GM23338 (cell line): ENCODE measurements around the gene CCDC9B. TPM values are rescaled to one million over a fixed set of nuclear protein-coding genes. Genes with fewer than 3 reads are reported as not detected.

Source experiments
- ATAC-seq: fragments of 200-7000 bp; cut with Tn5 transposase; 3 replicates; pipeline ENCODE4 v1.9.1; 2020
- DNase-seq: peaks from one replicate; pipeline ENCODE4 v3.0.0-alpha.2; 2015; ENCODE audit warnings: low spot score
- H2AFZ ChIP-seq: fragments of 200-600 bp; sonication (generic); 2 replicates; pipeline ENCODE4 v1.8.0; 2016; ENCODE audit warnings: antibody characterized with exemption, mild to moderate bottlenecking, moderate library complexity
- H3F3A ChIP-seq: fragments of 200-600 bp; sonication (generic); replicated peaks from 2 replicates; pipeline ENCODE4 v1.8.0; 2017; ENCODE audit warnings: antibody characterized with exemption, mixed run types, low read depth
- H3K27ac ChIP-seq: fragments of 200-600 bp; sonication (generic); 2 replicates; pipeline ENCODE4 v1.6.1; 2016; ENCODE audit warnings: low read depth
- H3K27me3 ChIP-seq: fragments of 200-600 bp; sonication (generic); 2 replicates; pipeline ENCODE4 v1.8.0; 2016; ENCODE audit warnings: mild to moderate bottlenecking, mixed run types, moderate library complexity; ENCODE audit not compliant: insufficient read depth
- H3K36me3 ChIP-seq: fragments of 200-600 bp; sonication (generic); 2 replicates; pipeline ENCODE4 v1.8.0; 2016; ENCODE audit warnings: mild to moderate bottlenecking; ENCODE audit not compliant: insufficient read depth
- H3K4me1 ChIP-seq: fragments of 200-600 bp; sonication (generic); 2 replicates; pipeline ENCODE4 v1.8.0; 2016; ENCODE audit warnings: mild to moderate bottlenecking, moderate library complexity; ENCODE audit not compliant: insufficient read depth
- H3K4me2 ChIP-seq: fragments of 200-600 bp; sonication (generic); 2 replicates; pipeline ENCODE4 v1.7.1; 2017; ENCODE audit warnings: mixed run types
- H3K4me3 ChIP-seq: fragments of 200-600 bp; sonication (generic); 2 replicates; pipeline ENCODE4 v1.6.1; 2016; ENCODE audit warnings: mixed run types
- H3K79me2 ChIP-seq: fragments of 200-600 bp; sonication (generic); replicated peaks from 2 replicates; pipeline ENCODE4 v1.8.0; 2017; ENCODE audit warnings: mild to moderate bottlenecking; ENCODE audit not compliant: insufficient read depth
- H3K9me2 ChIP-seq: fragments of 200-600 bp; sonication (generic); 2 replicates; pipeline ENCODE4 v1.8.0; 2017; ENCODE audit not compliant: insufficient read depth
- H4K20me1 ChIP-seq: fragments of 200-600 bp; sonication (generic); replicated peaks from 2 replicates; pipeline ENCODE4 v1.8.0; 2017; ENCODE audit warnings: mild to moderate bottlenecking; ENCODE audit not compliant: insufficient read depth
- H3K27ac Mint-ChIP-seq: 2 replicates; pipeline ENCODE4 v1.8.0; 2020; ENCODE audit warnings: inconsistent platforms, mild to moderate bottlenecking, moderate library complexity, mixed read lengths
- H3K27me3 Mint-ChIP-seq: 3 replicates; pipeline ENCODE4 v1.8.0; 2022; ENCODE audit warnings: low read depth, mild to moderate bottlenecking, moderate library complexity, mixed read lengths, inconsistent platforms; ENCODE audit not compliant: insufficient read depth, poor library complexity
- H3K36me3 Mint-ChIP-seq: 3 replicates; pipeline ENCODE4 v1.8.0; 2021; ENCODE audit warnings: low read depth, mild to moderate bottlenecking, inconsistent platforms, moderate library complexity, mixed read lengths
- H3K4me1 Mint-ChIP-seq: 3 replicates; pipeline ENCODE4 v1.8.0; 2020; ENCODE audit warnings: mild to moderate bottlenecking, inconsistent platforms, mixed read lengths
- H3K4me3 Mint-ChIP-seq: 3 replicates; pipeline ENCODE4 v1.8.0; 2021; ENCODE audit warnings: moderate library complexity, mild to moderate bottlenecking, inconsistent platforms, mixed read lengths
- H3K9me3 Mint-ChIP-seq: 3 replicates; pipeline ENCODE4 v1.8.0; 2020; ENCODE audit warnings: moderate library complexity, mild to moderate bottlenecking, inconsistent platforms, mixed read lengths
- CREB1 ChIP-seq: fragments of 250-450 bp; sonication (Bioruptor Pico); IDR thresholded peaks from 2 replicates; pipeline ENCODE4 v1.5.0; 2020; ENCODE audit warnings: low read depth, mild to moderate bottlenecking, moderate library complexity
- CTCF ChIP-seq, 2 experiments: fragments of 200-600 bp in 1 of 2; sonication (generic) in 1 of 2; conservative IDR thresholded peaks; 2 replicates each; pipeline versions ENCODE4 v1.5.1 to v1.6.1; 2016 to 2017; ENCODE audit warnings: antibody characterized with exemption in 2 of 2, low read depth in 2 of 2, mild to moderate bottlenecking in 2 of 2, moderate library complexity in 1 of 2
- EZH2phosphoT487 ChIP-seq: fragments of 200-600 bp; sonication (generic); IDR thresholded peaks from one replicate; pipeline ENCODE4 v1.8.1; 2018; ENCODE audit warnings: antibody characterized with exemption; ENCODE audit not compliant: unreplicated experiment
- JUNB ChIP-seq: IDR thresholded peaks from one replicate; pipeline ENCODE4 v1.6.1; 2016; ENCODE audit warnings: antibody characterized with exemption; ENCODE audit not compliant: unreplicated experiment
- POLR2AphosphoS5 ChIP-seq: IDR thresholded peaks from 2 replicates; pipeline ENCODE4 v1.6.1; 2016; ENCODE audit warnings: antibody characterized with exemption, low read depth
- STAT1 ChIP-seq: IDR thresholded peaks from one replicate; pipeline ENCODE4 v1.6.1; 2016; ENCODE audit warnings: antibody characterized with exemption; ENCODE audit not compliant: unreplicated experiment
- ZNF114 ChIP-seq: fragments of 250-450 bp; sonication (Bioruptor Pico); IDR thresholded peaks from 2 replicates; pipeline ENCODE4 v1.5.0; 2020; ENCODE audit warnings: mild to moderate bottlenecking, moderate library complexity
- ZNF462 ChIP-seq: fragments of 250-450 bp; sonication (Bioruptor Pico); IDR thresholded peaks from 2 replicates; pipeline ENCODE4 v1.5.0; 2020; ENCODE audit warnings: mild to moderate bottlenecking, moderate library complexity
- polyA plus RNA-seq: library from polyadenylated mRNA; unstranded; fragments of >200 nt; fragmentation: Nextera tagmentation; extraction: Ambion mirVana; gene quantifications from 2 replicates; pipeline ENCODE4 v1.2.1, GENCODE V29; 2016
- total RNA-seq: library from RNA; depleted of rRNA; stranded (reverse); fragments of >200 nt; shearing (Covaris generic); gene quantifications from 2 replicates; pipeline ENCODE4 v1.2.3, GENCODE V29; 2014

Gene CCDC9B
- total and polyA plus RNA-seq, 2 experiments from 2014 or later = 0.18 to 0.97 TPM

- TF ChIP-seq ZNF462 = no peak
- no peak for TF ChIP-seq EZH2phosphoT487
- TF ChIP-seq POLR2AphosphoS5 = no peak
- TF ChIP-seq CREB1 = no peak
- no peak for TF ChIP-seq JUNB
These were observed 31.3 kb downstream of the CCDC9B start (continued) for GRCh38 chr15:40309344-40309862.

GRCh38 chr15:40307421-40308211 lies 33.1 kb downstream of the CCDC9B start, which contains the start of gene PLCB2:
Gene PLCB2 (minus strand): TSS chr15:40307935. CDS start chr15:40307672, 263 bp downstream.
- H3K4me2 ChIP-seq = peak within 1 kb of the TSS; percentile 73
- TF ChIP-seq STAT1 = no peak
- TF ChIP-seq CTCF (conservative IDR thresholded peaks at IDR 0.05; ENCODE audit: low read depth in 2 of 2) = peak; percentile 45 to 55
- TF ChIP-seq ZNF114 = no peak

More at GRCh38 chr15:40307421-40308211, 33.1 kb downstream of the CCDC9B start, which contains the start of gene PLCB2:
- Mint-ChIP-seq H3K27ac (no peak within 1 kb of the TSS), H3K27me3 (peaks cover 23% of the 10 kb centered on the region), H3K36me3 (no peaks in the 10 kb centered on the region), H3K4me3 (no peak within 1 kb of the TSS), H3K4me1 (peaks cover 31% of the 10 kb centered on the region), H3K9me3 (no peaks in the 10 kb centered on the region; the same call in 2 of the 3 replicates)
- no peaks in the 10 kb centered on the region for H3K9me2 ChIP-seq
- H3F3A ChIP-seq = 0 out of 2 replicates have a peak, but pooled peaks cover 5% of the 10 kb centered on the region
- H3K27me3 ChIP-seq = peaks cover 3% of the 10 kb centered on the region; the same call in 1 of the 2 replicates
- peak; percentile 61 for ATAC-seq
- peak; percentile 68 for DNase-seq
- no peaks in the 10 kb centered on the region for H4K20me1 ChIP-seq
- H3K36me3 ChIP-seq = no peaks in the 10 kb centered on the region
- peak within 1 kb of the TSS; percentile 40; the same call in 1 of the 2 replicates for H3K4me3 ChIP-seq
- H3K79me2 ChIP-seq = no peaks in the 10 kb centered on the region
- peaks cover 29% of the 10 kb centered on the region for H3K4me1 ChIP-seq
- H3K27ac ChIP-seq = no peak within 1 kb of the TSS
- H2AFZ ChIP-seq = peak within 1 kb of the TSS; percentile 93
